CD4-positive, alpha-beta T cell treated with Interleukin-6 at 100 ng/mL for 8 hours (primary cell): ENCODE data around the gene AAGAB.

Experiments used
- DNase-seq: peaks from one replicate; pipeline ENCODE4 v3.0.0-alpha.2; 2020; ENCODE audit warnings: mixed read lengths, low spot score

Gene AAGAB

GRCh38 chr15:67208396-67208795, 46.1 kb downstream of the AAGAB start:
- DNase-seq = no peak

- DNase-seq = no peak
These were observed 46.8 kb downstream of the AAGAB start for GRCh38 chr15:67207555-67208207.

- no peak for DNase-seq
These were observed 51.5 kb downstream of the AAGAB start for GRCh38 chr15:67202991-67203390.

GRCh38 chr15:67202091-67202490, 52.4 kb downstream of the AAGAB start:
- DNase-seq = no peak

GRCh38 chr15:67201136-67201535, 53.3 kb downstream of the AAGAB start:
- no peak for DNase-seq

- DNase-seq = no peak
These were observed 54.3 kb downstream of the AAGAB start for GRCh38 chr15:67199881-67200763.

- no peak for DNase-seq
These were observed 55.1 kb downstream of the AAGAB start for GRCh38 chr15:67199391-67199790.

GRCh38 chr15:67198157-67198754, 56.2 kb downstream of the AAGAB start:
- DNase-seq = no peak

GRCh38 chr15:67197364-67197695, 57.1 kb downstream of the AAGAB start:
- DNase-seq = no peak

- no peak for DNase-seq
These were observed 57.6 kb downstream of the AAGAB start for GRCh38 chr15:67196672-67197363.

GRCh38 chr15:67196222-67196621, 58.2 kb downstream of the AAGAB start:
- no peak for DNase-seq

- no peak for DNase-seq
These were observed 59.2 kb downstream of the AAGAB start for GRCh38 chr15:67195305-67195704.

- DNase-seq = no peak
These were observed 60.0 kb downstream of the AAGAB start for GRCh38 chr15:67194171-67195114.

GRCh38 chr15:67193223-67193990, 61.1 kb downstream of the AAGAB start:
- DNase-seq = no peak

- no peak for DNase-seq
These were observed 62.2 kb downstream of the AAGAB start for GRCh38 chr15:67192185-67192820.

- no peak for DNase-seq
These were observed 63.6 kb downstream of the AAGAB start for GRCh38 chr15:67190813-67191212.

- no peak for DNase-seq
These were observed 64.1 kb downstream of the AAGAB start for GRCh38 chr15:67190326-67190725.

GRCh38 chr15:67189326-67190051, 65.0 kb downstream of the AAGAB start:
- DNase-seq = no peak

GRCh38 chr15:67188551-67189218, 65.8 kb downstream of the AAGAB start:
- DNase-seq = no peak
